Stimulated activated CD4-positive, alpha-beta T cell treated with anti-CD3 and anti-CD28 coated beads, Interleukin-12 subunit alpha, Interleukin-12 subunit beta, amount 100 ng/mL, for 4 hours (primary cell): ENCODE results near the gene SYNDIG1L.
"Not testable (repeated sequence)": the region's sequence is repeated elsewhere in the genome, so short reads cannot be mapped to it uniquely, and the experiment has no call there.

Experiments used
- DNase-seq: peaks from one replicate; pipeline ENCODE4 v3.0.0-alpha.2; 2020

SYNDIG1L gene

GRCh38 chr14:74426202-74426582 is at the start of gene SYNDIG1L:
Gene SYNDIG1L (minus strand): TSS chr14:74426210. CDS start chr14:74409744, 16,466 bp downstream.
- DNase-seq: no peak

GRCh38 chr14:74475678-74476077 is 49.7 kb upstream of the SYNDIG1L start:
- DNase-seq: no peak

GRCh38 chr14:74474376-74474775 is 48.4 kb upstream of the SYNDIG1L start:
- DNase-seq: no peak

GRCh38 chr14:74472601-74473000 is 46.6 kb upstream of the SYNDIG1L start:
- no peak for DNase-seq

GRCh38 chr14:74469548-74470518 is 43.8 kb upstream of the SYNDIG1L start:
- DNase-seq: no peak

- no peak for DNase-seq
Measured at GRCh38 chr14:74468513-74468912, 42.5 kb upstream of the SYNDIG1L start.

- DNase-seq: no peak
Measured at GRCh38 chr14:74465335-74465734, 39.3 kb upstream of the SYNDIG1L start.

GRCh38 chr14:74464785-74465184 is 38.8 kb upstream of the SYNDIG1L start:
- no peak for DNase-seq

GRCh38 chr14:74463697-74464096 is 37.7 kb upstream of the SYNDIG1L start:
- no peak for DNase-seq

- DNase-seq: no peak
Measured at GRCh38 chr14:74462993-74463392, 37.0 kb upstream of the SYNDIG1L start.

GRCh38 chr14:74459976-74460375 is 34.0 kb upstream of the SYNDIG1L start:
- DNase-seq: no peak

- peak; percentile 17 for DNase-seq
Measured at GRCh38 chr14:74459289-74459946, 33.4 kb upstream of the SYNDIG1L start.

- no peak for DNase-seq
Measured at GRCh38 chr14:74457565-74457895, 31.5 kb upstream of the SYNDIG1L start.

GRCh38 chr14:74456684-74457564 is 30.9 kb upstream of the SYNDIG1L start:
- no peak for DNase-seq

- not testable (repeated sequence) for DNase-seq
Measured at GRCh38 chr14:74454397-74454796, 28.4 kb upstream of the SYNDIG1L start.

- no peak for DNase-seq
Measured at GRCh38 chr14:74444866-74445265, 18.9 kb upstream of the SYNDIG1L start.

- DNase-seq: no peak
Measured at GRCh38 chr14:74442757-74443156, 16.7 kb upstream of the SYNDIG1L start.

GRCh38 chr14:74441113-74441512 is 15.1 kb upstream of the SYNDIG1L start:
- no peak for DNase-seq

- DNase-seq: no peak
Measured at GRCh38 chr14:74438351-74438915, 12.4 kb upstream of the SYNDIG1L start.

GRCh38 chr14:74437496-74438053 is 11.6 kb upstream of the SYNDIG1L start:
- DNase-seq: no peak

GRCh38 chr14:74434294-74434693 is 8.3 kb upstream of the SYNDIG1L start:
- no peak for DNase-seq

GRCh38 chr14:74429991-74430390 is 4.0 kb upstream of the SYNDIG1L start:
- DNase-seq: no peak
